Measurements from ENCODE around the gene GPRIN1. TPM values are rescaled to one million over a fixed set of nuclear protein-coding genes. Genes with fewer than 3 reads are reported as not detected.

Gene GPRIN1
- total RNA-seq = 1.9 TPM

- ATAC-seq = peak; percentile 64
These were observed at the start of gene GPRIN1 for GRCh38 chr5:176609724-176610434. Gene GPRIN1, minus strand, starts transcription at chr5:176610156. Its CDS starts 10,322 bp downstream, at chr5:176599834.

DNA sequence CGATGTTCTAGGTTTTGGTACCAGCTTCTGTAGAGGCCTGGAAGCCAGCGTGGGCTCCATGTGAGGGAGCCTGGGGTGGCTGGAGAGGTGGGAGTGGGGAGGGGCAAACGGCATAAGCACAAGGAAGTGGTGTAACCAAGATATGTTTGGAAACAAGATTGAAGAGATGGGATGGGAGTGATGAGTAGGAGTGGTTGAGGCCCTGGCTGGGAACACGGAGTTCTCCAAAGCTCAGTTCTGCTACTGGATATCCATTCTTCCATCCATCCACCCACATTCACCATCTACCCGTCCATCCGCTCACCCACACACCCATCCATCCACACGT is 49.5 kb upstream of the GPRIN1 start:
- no peak for ATAC-seq

DNA sequence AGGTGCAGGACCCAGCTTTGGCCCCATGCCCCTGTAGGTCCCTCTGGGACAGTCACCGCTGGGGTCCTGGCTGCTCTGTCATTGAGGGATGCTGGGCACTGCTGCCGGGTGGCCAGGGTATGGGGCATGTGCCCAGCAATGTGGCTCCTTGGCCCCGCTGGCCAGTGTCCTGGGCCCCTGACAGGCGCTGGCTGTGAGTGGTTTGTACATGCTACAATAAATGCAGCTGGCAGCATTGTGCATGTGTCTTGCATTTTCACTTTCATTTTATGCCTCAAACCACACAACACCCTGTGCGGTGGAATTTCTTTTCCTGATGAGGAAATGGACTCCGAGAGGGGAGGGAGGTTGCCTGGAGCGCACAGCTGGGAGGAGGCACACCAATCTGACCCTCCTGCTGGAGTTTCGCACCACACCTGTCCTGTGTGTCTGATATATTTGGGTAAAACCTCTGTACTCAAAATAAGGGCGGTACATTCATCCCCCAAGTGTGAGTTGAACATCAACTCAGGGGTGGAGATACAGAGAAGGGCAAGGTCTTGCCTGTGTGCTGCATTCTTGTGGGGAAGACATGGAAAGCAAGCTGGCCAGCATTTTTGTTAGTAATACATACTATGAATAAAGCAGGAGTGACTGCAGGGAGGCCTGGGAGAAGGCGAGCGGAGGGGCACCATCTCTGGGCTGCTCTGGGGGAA is 49.0 kb upstream of the GPRIN1 start:
- no peak for ATAC-seq

- peak; percentile 67 for ATAC-seq
These were observed 48.1 kb upstream of the GPRIN1 start for GRCh38 chr5:176658007-176658599.

- no peak for ATAC-seq
These were observed 46.6 kb upstream of the GPRIN1 start for GRCh38 chr5:176656467-176656990.

- ATAC-seq = no peak
These were observed 44.9 kb upstream of the GPRIN1 start for GRCh38 chr5:176654856-176655255.

DNA sequence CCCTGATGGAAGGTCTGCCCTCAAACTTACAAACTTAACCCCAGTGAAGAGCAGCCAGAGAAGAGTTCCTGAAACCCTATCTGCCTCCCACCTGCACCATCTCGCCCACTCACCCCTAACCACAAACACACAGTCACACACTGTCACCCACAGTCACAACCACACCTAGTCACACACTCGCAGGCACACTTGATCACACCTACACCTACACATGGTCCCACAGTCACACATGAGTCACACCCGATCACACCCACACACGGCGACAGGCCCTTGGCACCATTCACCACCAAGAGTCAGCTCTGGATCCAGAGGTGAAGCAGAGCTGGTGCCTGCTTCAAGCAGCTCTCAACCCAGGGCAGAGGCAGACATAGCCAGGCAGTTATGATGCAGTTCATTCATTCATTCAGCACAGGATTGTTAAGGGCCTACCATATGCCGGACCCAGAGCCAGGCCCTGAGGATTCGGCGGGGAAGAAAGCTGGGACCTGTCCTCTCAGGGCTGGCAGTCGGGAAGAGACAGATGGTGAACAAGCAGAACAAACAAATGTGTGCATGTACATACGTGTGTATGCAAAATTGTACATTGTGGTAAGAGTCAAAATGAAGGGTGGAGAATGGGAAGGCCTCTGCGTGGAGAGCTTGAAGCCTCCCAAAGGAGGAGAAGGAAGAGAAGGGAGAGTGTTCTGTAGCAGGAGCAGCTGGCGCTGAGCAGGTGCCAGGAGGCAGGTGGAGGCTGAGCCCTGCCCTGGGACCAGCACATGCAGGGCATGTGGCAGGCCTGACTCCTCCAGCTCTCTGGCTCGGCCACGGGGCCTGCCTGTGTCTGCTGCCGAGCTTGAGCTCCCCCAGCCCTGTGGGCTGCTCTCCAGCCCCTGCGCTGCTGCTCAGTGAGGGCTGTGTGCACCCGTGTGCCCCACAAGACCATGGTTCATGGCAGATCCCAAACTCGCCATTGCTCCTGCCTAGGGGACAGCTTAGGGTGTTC is 43.7 kb upstream of the GPRIN1 start:
- peak; percentile 74 for ATAC-seq

DNA sequence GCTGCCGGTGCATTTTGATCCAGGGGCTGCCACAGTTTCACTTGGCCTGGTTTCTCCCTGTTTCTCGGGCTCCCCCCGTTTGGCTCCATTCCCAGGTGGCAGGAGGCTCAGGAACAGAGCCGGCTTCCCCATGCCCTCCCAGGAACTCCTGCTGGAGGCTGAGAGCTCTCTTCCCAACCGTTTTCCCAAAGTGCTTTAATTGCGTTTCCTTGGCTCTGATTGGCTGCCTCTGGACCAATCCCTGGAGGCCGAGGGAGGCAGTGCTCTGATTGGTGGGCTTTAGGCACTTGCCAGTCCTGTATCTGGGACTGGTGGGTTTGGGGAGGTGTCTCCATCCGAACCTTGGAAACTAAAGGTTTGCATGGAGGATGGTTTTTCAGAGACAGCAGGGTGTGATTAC is 42.2 kb upstream of the GPRIN1 start:
- no peak for ATAC-seq

DNA sequence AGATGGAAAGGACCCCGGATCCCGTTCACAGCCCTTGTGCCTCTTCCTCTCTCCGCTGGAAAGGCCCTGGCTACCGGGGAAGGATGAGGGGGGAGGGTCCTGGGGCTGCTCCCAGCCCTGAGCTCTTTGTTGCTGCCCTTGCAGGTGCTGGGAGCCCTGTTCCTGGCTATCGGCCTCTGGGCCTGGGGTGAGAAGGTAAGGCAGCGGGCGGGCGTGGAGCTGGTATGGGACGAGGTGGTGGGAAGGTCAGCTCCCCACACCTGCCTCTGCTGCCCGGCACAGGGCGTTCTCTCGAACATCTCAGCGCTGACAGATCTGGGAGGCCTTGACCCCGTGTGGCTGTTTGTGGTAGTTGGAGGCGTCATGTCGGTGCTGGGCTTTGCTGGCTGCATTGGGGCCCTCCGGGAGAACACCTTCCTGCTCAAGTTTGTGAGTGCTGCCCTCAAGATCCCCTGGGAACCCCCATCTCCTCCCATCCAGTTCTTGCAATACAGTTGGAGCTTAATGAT is 41.6 kb upstream of the GPRIN1 start:
- no peak for ATAC-seq

DNA sequence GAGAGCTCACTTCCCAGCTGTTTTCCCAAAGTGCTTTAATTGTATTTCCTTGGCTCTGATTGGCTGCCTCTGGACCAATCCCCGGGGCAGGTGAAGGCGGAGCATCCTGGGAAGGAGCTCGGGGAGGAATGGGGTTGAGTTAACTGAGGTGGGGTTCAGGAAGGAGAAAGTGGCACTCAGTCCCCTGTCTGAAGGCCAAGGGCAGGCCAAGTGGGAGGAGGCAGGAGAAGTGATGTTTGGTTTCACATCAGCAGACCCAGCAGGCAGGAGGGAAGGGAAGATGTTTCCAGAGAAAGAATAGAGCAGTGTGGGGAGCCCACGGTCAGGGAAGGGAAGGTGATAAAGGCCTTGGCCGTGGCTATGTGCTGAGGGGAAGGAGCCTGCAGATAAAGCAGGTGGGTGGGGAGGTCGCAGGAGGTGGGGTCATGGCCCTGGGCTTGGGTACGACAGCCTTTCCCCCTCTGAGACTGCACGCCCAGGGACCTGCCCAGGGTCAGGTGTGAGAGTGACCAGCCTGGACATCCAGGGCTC is 40.5 kb upstream of the GPRIN1 start:
- no peak for ATAC-seq

- ATAC-seq = no peak
These were observed 38.7 kb upstream of the GPRIN1 start for GRCh38 chr5:176648474-176649194.

DNA sequence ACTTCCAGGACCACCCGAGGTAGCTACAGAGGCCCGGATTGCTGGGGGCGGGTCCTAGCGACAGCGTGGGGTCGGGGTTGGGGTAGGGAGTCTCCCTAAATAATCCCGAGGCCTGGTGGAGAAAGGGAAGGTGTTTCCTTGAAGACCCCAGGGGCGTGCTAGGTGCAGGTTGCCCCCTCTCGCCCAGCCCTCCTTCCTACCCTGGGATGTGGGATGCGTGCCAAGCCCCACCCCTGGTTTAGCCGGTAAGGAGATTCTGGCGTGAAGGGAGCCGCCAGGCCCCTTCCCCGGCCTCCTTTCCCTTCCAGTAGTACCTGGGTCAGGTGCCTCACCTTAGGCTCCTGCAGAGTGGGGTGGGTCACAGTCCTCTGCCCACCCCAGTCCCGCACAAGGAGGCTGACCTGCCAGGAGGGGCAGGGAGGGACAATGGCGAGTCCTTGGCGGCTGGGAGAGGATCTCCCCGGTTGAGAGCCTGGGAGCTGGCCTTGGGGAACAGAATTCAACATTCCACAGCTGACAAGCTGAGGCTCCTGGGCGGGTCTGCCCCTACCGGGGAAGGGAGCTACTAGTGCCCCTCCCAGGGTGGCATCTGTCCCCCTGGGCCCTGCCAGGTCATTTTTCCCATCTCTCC is 38.0 kb upstream of the GPRIN1 start:
- ATAC-seq = peak; percentile 2

- peak; percentile 98 for ATAC-seq
These were observed 37.3 kb upstream of the GPRIN1 start, which contains the start of gene TSPAN17 for GRCh38 chr5:176647030-176647842. Gene TSPAN17, plus strand, starts transcription at chr5:176647484. Its CDS starts 132 bp downstream, at chr5:176647616.

GRCh38 chr5:176646707-176647029 is 36.7 kb upstream of the GPRIN1 start:
- ATAC-seq = no peak

- ATAC-seq = no peak
These were observed 36.2 kb upstream of the GPRIN1 start for GRCh38 chr5:176646049-176646706.

GRCh38 chr5:176644878-176645670 is 35.1 kb upstream of the GPRIN1 start:
- ATAC-seq = no peak

DNA sequence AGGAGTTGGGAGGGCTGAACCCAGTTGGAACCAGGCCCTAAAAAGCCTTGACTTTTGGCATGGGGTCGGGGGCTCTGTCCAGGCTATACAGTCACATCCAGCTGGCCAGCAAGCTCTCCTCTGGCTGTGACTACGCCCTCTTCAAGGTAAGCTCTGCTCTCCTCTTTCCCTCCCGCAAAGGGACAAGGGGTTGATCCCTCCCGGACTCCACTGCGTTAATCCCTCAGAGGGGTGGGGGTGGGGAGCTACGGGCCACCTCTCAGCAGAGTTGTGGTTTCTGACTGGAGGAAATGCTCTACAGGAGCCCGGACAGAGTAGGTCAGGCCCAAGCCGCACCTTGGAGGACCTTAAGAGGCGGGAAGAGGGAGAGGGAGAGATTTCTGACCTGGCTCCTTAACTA is 34.3 kb upstream of the GPRIN1 start:
- no peak for ATAC-seq

DNA sequence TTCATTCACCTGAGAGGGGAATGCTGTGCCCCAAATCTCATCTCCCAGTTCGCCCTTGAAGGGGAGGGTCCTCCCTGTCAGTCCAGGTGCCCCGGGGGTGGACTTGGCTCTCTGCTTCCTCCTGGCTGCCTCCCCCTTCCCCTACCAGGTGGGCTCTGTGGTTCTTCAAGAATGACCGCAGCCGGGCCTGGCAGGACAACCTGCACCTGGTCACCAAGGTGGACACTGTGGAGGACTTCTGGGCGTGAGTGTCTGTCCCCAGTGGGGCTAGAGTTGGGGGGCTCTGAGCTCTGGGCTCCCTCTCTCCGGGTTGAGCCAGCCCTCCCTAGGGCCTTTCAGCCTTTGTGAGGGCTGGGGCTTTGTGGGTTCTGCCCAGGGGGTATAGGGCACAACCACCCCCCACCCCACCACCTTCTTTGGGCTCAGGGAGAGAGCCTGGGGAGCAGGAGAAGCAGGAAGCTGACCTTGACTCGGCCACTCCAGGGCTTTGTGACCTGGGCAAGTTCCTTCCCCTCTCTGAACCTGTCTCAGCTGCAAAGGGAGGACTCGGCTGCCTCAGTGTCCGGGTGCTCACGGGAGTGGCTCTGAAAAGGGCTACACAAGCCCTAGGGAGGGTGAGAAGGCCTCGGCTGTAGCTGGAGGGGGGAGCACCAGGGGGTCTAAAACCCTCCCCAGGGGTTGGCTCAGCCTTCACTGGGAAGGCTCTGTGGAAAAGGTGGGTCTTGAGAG is 33.7 kb upstream of the GPRIN1 start:
- ATAC-seq = no peak
